K562 (cell line): ENCODE results near the gene TSR2. TPM values are rescaled to one million over a fixed set of nuclear protein-coding genes. Genes with fewer than 3 reads are reported as not detected.

ENCODE experiments used
- E2F3 ChIP-seq: fragments of 250-450 bp; sonication (Bioruptor Pico); IDR thresholded peaks from 2 replicates; pipeline ENCODE4 v1.4.0; 2020; ENCODE audit warnings: mild to moderate bottlenecking
- FOXJ2 ChIP-seq: fragments of 200-800 bp; sonication (Bioruptor generic); IDR thresholded peaks from 2 replicates; pipeline ENCODE4 v1.6.1; 2016; ENCODE audit warnings: missing genetic modification characterization, missing compliant biosample characterization
- HNRNPH1 ChIP-seq: fragments of 200-400 bp; formaldehyde crosslinking; optimal IDR thresholded peaks from 2 replicates; pipeline ENCODE3; 2017; ENCODE audit warnings: low read depth, mild to moderate bottlenecking, low read length, moderate library complexity
- MTA2 ChIP-seq: fragments of 450-650 bp; IDR thresholded peaks from 2 replicates; pipeline ENCODE4 v1.6.1; 2016; ENCODE audit warnings: low read depth
- NRF1 ChIP-seq, 2 experiments: fragments of 450-650 bp; IDR thresholded peaks in 1 of 2; conservative IDR thresholded peaks in 1 of 2; 2 replicates each; pipeline ENCODE4 v1.6.1; 2014; ENCODE audit warnings: mild to moderate bottlenecking in 2 of 2
- PTRF ChIP-seq: fragments of 450-650 bp; IDR thresholded peaks from 2 replicates; pipeline ENCODE4 v1.6.1; 2016; ENCODE audit warnings: mild to moderate bottlenecking, missing genetic modification characterization, missing compliant biosample characterization
- SMAD4 ChIP-seq: fragments of 250-450 bp; sonication (Bioruptor Pico); conservative IDR thresholded peaks from 2 replicates; pipeline ENCODE4 v1.8.0; 2021; ENCODE audit warnings: inconsistent platforms, mild to moderate bottlenecking, moderate library complexity
- SRSF1 ChIP-seq: fragments of 200-400 bp; formaldehyde crosslinking; IDR thresholded peaks from 2 replicates; pipeline ENCODE4 v1.6.1; 2017; ENCODE audit warnings: mild to moderate bottlenecking, low read depth, low read length, moderate library complexity
- TARDBP ChIP-seq: fragments of 450-650 bp; IDR thresholded peaks from 2 replicates; pipeline ENCODE4 v1.6.1; 2016
- USF1 ChIP-seq: sonication (generic); formaldehyde crosslinking; IDR thresholded peaks from 2 replicates; pipeline ENCODE4 v1.9.0; 2022; ENCODE audit warnings: mild to moderate bottlenecking, missing genetic modification reagents
- ZFP36 ChIP-seq: fragments of 150-350 bp; IDR thresholded peaks from 2 replicates; pipeline ENCODE4 v1.6.1; 2018; ENCODE audit warnings: low read length, low read depth; ENCODE audit not compliant: partially characterized antibody
- ZNF224 ChIP-seq: sonication (generic); formaldehyde crosslinking; IDR thresholded peaks from 2 replicates; pipeline ENCODE4 v1.8.0; 2022; ENCODE audit warnings: mild to moderate bottlenecking, missing genetic modification reagents
- ZNF324 ChIP-seq: fragments of 250-450 bp; sonication (Bioruptor Pico); IDR thresholded peaks from 2 replicates; pipeline ENCODE4 v1.4.0; 2020; ENCODE audit warnings: mild to moderate bottlenecking
- polyA plus RNA-seq, 8 experiments: library from polyadenylated mRNA; depleted of rRNA in 4 of 8; stranded (reverse) in 5 of 8; unstranded in 3 of 8; fragments of >200 nt; fragmentation: Nextera tagmentation in 2 of 8; fragmentation: Illumina TruSeq in 1 of 8; extraction: Ambion mirVana in 2 of 8; extraction: Trizol in 1 of 8; gene quantifications; 2 replicates each; pipeline versions ENCODE4 v1.2.1 to v1.2.3, GENCODE V29; 2011 to 2014; ENCODE audit warnings: inconsistent platforms in 1 of 8, missing spikeins in 1 of 8
- total RNA-seq, 7 experiments: library from RNA; depleted of rRNA in 6 of 7; stranded (reverse); fragments of >200 nt in 6 of 7; fragmentation: Illumina TruSeq in 2 of 7; extraction: Trizol in 2 of 7; gene quantifications; 2 replicates each; pipeline versions ENCODE4 v1.2.1 to v1.2.3, GENCODE V29; 2011 to 2021; ENCODE audit warnings: low replicate concordance in 1 of 7
- TF ChIP-seq, protein P1 (sequence below): fragments of 250-450 bp; sonication (Bioruptor Pico); IDR thresholded peaks from 2 replicates; pipeline ENCODE4 v1.6.1; 2021; ENCODE audit warnings: mild to moderate bottlenecking

Gene TSR2
- total and polyA plus RNA-seq, 9 of the 15 experiments (the other 6 are each of a cell fraction or from before 2014, with no cell fraction given) = 8.6 to 50.0 (median 28.5) TPM

DNA sequence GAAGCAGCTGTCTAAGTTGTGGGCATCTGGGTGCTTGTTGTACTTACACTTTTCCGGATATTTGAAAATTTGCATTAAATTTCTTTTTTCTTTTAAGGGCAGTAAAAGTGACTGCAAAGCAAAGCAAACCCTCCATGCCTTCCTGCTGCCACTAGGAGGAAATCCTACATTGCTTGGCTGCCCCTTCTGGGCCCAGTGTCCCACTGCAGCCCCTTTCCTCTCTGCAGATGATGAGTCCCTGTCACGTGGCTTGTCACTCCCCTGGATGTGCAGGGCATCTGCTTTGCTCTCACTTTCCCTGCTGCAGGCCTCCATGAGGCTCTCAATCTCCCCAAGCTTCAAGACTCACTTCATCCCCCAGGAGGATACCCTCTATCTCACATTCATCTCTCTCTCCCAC lies 12.7 kb downstream of the TSR2 start (continued):
- no peak for TF ChIP-seq ZNF324 (CRISPR knock-in tag)
- TF ChIP-seq ZFP36 = no peak
- no peak for TF ChIP-seq SMAD4
- TF ChIP-seq PTRF = no peak
- TF ChIP-seq TARDBP = no peak
- no peak for TF ChIP-seq MTA2
- no peak for TF ChIP-seq FOXJ2 (tag)
- no peak for TF ChIP-seq ZNF224 (CRISPR knock-in tag)
- no peak for TF ChIP-seq NRF1 (conservative IDR thresholded peaks at IDR 0.05 in 1 of 2, IDR thresholded peaks at IDR 0.05 in 1 of 2)
- TF ChIP-seq USF1 (CRISPR knock-in tag) = peak; percentile 66
- TF ChIP-seq SRSF1 = no peak
- TF ChIP-seq, protein P1, sequence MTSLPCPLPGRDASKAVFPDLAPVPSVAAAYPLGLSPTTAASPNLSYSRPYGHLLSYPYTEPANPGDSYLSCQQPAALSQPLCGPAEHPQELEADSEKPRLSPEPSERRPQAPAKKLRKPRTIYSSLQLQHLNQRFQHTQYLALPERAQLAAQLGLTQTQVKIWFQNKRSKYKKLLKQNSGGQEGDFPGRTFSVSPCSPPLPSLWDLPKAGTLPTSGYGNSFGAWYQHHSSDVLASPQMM = no peak
- TF ChIP-seq HNRNPH1 = no peak
- TF ChIP-seq E2F3 = no peak
